Measurements from ENCODE around the gene GCAT.

GCAT gene

DNA sequence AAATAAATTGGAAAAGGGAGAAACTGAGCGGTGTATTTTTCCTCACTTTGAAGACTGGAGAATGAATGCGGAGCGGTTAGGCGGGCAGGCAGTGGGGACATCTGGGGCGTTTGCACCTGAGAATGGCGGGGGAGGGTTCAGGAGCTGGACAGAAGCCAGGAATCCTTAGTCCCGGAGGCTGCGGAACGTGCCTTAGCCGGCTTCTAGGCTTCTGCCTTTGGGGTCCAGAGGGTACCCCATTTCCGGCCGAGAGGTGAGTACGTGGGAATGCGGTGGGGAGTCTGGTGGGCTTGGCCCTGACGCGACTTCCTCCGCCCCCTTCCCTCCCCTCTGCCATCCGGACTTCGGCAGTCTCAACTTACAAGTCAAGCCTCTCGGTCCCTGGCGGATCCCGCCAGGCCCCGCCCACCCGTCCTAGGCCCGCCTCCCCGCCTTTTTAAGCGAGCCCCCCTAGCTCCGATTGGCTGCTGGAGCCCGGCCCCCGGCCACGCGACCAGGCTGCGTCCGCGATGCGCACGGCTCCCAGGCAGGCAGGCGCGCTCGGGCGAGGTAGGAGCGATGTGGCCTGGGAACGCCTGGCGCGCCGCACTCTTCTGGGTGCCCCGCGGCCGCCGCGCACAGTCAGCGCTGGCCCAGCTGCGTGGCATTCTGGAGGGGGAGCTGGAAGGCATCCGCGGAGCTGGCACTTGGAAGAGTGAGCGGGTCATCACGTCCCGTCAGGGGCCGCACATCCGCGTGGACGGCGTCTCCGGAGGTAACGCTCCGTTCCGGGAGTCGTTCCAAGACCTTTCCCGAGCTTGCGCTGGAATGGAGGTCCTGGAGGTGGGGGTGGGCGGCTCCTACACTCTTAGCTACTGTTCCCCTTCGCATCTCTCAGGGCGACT lies at the start of gene GCAT:
Gene GCAT (plus strand): TSS at position 525 of the 884 bp plus-strand sequence. CDS start 34 bp downstream, at position 559.
- peak; percentile 95 for DNase-seq (ENCODE audit: low read depth)

DNA sequence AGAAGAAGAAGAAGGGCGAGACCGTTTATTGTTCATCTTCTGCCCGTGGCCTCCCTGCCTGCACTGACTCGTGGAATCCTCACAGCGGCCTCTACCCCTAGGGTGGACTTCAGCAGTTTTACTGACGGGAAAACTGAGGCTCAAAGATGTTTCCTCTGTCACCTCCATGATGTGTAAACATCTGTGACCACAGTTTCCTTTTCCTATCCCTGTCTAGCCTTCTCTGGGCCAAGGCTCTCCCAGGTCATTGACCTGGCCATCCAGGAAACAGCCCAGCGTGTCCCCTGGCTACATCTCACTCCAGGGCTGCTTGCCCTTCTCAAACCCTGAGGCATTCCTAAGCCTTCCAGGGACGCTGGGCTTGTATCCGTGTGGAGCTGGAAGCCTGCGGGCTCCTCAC lies 49.0 kb upstream of the GCAT start:
- no peak for DNase-seq (ENCODE audit: low read depth)

DNA sequence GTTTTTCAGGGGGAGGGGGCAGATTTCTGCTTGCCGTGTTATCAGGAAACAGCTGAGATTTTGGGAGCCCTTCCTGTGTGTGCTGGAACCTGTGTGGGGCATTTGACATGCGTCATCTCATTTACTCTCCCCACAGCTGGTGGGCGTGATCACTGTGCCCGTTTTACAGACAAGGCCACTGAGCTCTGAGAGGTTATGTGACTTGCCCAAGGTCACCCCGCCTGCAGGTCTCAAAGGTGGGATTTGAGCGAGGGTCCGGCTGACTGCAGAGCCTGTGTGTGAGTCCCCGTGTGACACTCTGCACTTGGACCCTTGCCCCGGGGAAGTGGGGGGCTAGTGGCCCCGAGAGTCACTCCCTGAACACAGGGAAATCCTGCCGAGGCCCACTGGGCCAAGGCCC lies 48.5 kb upstream of the GCAT start:
- DNase-seq (ENCODE audit: low read depth), result no peak

DNA sequence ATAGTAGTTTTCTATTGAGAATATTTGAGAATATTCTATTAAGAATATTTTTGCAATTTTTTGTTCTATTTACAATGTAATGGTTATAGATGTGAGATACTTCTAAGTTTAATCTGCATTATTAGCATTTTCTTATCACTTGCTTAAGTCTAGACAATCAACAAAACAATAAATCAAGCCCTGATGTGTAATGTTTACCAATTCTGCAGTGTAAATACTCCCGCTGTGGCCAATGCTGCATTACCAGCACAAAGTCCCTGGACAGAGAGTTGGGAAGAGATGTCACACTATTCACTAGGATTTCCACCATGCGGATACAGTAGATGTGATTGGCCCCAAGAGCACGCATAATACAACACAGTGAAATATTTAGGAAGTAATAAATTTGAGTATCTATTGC lies 47.6 kb upstream of the GCAT start:
- DNase-seq (ENCODE audit: low read depth), result no peak

DNA sequence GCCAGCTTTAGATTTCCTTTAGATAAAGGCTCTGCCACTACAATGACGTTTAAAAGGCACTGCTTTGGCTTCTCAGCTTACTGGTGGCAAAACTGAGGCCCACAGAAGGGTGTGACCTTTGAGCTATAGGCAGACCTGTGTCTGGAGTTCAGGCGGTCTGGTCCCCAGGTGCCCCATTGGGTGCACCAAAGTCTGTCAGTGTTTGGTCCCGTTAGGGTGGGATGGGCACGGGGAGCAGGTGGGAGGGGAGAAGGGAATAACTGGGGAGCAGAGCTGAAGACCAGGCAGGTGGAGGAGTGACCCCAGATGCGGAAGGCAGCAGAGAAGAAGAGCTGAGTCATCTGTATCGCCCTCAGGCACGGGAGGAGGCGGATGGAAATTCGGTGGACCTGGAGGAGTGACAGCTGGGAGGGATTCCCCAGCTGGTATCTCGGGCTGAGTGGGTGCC lies 45.3 kb upstream of the GCAT start:
- DNase-seq (ENCODE audit: low read depth), result no peak

DNA sequence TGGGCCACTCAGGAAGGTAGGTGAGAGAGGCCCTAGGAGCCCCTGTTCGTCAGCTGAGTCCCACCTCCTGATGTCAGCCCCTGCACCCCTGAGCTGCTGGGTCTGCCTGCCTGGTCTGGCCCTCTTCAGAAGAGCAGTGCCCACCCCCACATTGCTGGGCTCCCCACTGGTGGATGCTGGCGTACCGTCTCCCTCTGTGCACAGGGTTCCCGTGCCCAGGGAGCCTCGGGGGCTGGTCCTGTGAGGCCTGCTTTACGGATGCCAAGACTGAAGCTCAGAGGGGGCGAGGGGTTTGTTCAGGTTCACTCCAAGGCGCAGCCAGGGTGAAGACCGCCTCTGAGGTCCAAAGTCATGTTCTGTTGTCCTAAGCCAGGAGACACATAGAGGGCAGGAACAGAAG lies 44.7 kb upstream of the GCAT start:
- DNase-seq (ENCODE audit: low read depth), result no peak

DNA sequence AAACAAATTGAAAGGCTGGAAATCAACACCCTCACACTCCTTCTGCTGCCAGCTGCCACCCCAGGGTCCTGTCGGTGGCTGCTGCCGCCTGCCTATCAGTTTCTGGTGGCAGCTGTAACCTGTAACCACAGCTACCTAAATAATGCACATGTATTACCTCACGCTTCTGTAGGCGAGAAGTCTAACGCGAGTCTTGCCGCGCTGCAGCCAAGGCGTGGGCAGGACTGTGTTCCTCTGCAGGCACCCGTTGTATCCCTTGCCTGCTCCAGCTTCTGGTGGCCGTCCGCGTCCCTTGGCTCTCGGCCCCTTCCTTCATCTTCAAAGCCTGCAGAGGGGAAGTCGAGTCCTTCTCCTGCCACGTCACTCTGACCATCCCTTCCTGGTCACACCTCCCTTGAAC lies 44.1 kb upstream of the GCAT start:
- DNase-seq (ENCODE audit: low read depth), result no peak

DNA sequence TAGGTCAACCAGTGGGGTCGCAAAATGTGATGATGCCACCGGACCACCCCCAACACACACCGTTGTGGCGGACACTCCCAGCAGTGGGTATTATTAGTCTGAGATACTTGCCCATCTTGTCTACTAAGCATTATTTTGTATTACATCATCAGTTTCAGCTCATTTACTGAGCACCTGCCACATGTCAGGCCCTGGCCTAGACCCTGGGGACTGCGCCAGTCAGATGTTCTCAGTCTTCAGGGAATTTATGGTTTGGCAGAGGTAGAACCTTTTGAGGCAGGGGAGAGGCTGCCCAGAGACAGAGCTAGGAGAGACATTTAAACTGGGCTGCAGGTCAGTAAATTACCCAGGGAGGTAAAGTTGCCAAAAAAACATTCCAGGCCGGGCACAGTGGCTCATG lies 43.1 kb upstream of the GCAT start:
- peak; percentile 33 for DNase-seq (ENCODE audit: low read depth)

DNA sequence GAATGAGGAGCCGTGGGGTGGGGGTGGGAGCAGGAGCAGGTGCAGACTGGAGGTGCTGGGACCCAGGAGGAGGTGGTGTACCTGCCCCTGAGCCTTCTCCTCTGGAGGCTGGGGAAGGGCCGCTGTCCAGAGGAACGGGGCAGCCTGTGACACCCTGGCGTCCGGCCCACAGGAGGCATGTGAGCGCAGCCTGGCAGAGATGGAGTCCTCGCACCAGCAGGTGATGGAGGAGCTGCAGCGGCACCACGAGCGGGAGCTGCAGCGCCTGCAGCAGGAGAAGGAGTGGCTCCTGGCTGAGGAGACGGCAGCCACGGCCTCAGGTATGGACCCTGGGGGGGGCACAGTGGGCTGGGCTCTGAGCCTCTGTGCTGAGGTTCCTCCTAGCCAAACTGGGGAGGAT lies 42.2 kb upstream of the GCAT start:
- DNase-seq (ENCODE audit: low read depth), result no peak

DNA sequence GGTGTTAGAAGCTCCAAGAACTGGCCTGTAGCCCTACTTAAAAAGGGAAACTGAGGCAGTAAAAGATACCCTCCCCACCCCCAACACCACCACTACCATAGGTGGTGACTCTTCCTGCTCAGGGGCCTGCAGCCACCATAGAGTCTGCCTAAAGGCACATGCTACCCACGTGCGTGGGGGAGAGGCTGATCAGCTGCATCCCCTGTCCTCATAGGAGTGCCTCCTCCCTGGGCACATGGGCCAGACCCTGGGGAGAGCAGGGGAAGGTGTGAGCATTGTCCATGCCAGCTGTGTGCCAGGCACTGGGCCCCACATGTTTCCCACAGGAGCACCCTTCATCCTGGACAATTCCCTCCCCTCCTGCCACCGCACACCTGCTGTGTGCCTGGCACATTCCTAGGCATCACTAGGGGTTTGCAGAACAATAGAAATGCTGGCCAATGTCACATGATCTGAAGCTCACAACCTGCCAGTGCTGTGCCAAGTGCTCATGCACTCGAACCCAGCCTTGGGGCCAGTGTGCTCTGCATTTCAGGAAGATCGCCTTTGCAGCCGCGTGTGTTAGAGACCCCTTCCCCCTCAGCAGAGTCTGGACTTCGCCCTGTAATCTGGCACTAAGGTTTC lies 41.7 kb upstream of the GCAT start:
- no peak for DNase-seq (ENCODE audit: low read depth)

DNA sequence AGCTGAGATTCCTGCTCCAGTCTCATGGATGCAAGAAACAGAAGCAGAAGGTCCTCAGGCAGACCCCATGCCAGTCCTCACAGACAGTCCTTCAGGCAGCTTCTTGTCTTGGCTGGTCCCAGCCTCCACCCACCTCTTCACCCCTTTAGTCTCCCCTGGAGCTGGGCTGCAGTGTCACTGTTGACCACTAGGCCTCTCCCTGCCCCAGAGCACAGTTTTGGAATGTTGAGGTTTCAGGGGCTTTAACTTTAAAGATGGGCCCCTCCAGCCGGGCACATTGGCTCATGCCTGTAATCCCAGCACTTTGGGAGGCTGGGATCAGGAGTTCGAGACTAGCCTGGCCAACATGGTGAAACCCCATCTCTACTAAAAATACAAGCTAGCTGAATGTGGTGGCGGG lies 39.5 kb upstream of the GCAT start:
- DNase-seq (ENCODE audit: low read depth), result no peak

DNA sequence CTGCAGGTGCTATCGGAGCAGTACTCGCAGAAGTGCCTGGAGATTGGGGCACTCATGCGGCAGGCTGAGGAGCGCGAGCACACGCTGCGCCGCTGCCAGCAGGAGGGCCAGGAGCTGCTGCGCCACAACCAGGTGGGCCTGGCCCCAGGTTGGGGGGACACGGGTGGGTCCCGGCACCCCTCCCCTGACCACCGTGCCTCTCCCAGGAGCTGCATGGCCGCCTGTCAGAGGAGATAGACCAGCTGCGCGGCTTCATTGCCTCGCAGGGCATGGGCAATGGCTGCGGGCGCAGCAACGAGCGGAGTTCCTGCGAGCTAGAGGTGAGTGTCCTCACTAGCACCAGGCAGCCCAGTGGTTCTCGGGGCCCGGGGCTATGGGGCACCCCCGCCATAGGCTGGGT lies 38.7 kb upstream of the GCAT start:
- DNase-seq (ENCODE audit: low read depth), result no peak

DNA sequence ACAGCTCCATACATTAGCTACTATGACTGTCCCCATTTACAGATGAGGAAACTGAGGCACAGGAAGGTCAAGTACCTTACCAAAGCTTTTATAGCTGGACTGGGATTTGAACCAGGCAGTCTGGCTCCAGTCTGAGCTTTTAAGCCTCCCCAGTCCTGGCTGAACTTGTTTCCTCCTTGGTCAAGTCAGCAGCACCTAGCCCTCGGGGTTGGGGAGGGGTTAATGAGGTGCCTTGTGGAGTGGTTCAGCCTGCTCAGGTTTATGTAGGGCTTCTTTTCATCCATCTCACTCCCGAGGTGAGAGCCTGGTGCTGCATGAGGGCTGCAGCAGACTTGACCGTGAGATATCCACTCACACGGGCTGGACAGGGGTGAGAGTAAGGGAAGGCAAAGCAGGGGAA lies 36.7 kb upstream of the GCAT start:
- DNase-seq (ENCODE audit: low read depth), result no peak

DNA sequence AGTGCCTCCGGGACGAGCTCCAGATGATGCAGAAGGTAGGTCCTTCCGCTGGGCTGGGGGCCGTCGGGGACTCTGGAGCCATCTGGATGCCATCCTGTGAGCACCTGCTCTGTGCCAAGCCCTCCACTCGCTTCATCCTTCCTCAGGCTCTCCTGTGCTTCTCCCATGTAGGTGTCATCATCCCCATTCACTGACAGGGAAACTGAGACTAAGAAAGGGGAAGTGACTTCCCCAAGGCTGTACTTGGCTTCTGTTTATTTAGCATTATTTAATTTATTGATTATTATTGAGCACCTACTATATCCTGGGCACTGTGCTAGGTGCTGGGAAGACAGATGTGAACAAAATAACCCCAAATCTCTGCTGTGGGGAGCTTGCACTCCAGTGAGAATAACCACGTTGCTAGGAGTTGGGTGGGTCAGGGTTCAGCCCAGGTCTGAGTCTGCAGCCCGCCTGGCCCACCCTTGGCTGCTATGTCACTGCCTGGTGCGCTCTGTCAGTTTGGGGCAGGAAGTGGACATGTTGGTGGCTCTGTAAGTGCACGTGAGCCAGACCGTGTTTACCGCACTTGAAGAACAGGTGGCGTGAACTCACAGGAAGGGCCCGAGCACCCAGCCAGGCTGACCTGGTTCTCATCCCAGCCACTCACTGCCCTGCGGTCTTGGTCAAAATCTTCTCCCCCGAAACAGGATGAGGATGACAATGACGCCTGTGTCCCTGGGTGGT lies 35.9 kb upstream of the GCAT start:
- no peak for DNase-seq (ENCODE audit: low read depth)

DNA sequence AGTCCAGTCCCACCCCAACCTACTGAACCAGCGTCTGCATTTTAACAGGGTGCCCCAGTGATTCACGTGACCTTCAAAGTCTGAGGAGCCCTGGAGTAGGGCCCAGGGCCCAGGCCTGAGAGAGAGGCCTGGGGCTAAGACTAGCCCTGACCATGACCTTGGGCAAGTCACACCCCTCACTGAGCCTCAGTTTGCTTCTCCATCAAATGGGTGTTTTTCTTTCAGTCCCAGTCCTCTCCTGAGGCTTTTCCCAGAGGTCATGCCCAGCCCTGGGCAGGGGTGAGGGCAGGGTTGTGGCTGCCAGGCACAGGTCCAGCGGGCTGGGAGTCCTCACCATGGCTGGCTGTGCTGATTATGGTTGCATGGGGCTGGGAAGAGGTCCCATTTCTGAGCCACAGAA lies 33.0 kb upstream of the GCAT start:
- no peak for DNase-seq (ENCODE audit: low read depth)

DNA sequence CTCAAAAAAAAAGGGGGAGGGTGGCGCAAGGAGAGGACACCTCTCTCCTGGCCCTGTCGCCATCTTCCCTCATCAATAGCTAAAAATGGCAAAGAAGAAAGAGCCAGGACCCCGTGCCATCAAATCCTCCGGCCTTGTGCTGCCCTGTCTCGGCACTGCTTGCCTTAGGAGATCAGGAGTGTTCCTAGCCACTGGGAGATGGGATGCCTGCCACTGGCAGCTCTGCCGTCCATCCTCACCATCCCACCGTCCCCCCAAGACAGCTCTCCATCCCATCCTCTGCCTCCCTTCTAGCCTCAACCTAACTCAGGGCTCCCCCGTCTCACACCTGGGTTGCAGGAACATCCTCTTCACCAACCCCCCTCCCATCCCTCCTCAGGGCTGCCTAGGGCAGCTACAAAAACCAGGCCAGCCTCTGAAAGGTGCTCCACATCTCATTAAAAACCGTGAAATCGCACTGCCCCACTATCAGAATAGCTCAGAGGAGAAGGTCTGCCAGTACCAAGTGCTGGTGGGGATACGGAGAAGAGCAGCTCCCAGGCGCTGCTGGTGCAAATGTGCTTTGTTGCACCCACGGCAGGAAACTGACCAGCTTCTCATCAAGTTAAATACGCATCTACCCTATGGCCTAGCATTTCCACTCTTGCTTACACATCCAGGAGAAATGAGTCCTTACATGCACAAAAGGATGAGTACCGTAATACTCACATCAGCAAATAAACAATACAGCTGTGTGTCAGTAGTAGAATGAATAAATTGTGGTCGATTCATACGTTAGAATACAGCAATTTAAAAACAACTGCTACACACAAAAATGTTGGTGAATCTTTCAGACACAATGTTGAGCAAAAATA lies 31.7 kb upstream of the GCAT start:
- peak; percentile 56 for DNase-seq (ENCODE audit: low read depth)

DNA sequence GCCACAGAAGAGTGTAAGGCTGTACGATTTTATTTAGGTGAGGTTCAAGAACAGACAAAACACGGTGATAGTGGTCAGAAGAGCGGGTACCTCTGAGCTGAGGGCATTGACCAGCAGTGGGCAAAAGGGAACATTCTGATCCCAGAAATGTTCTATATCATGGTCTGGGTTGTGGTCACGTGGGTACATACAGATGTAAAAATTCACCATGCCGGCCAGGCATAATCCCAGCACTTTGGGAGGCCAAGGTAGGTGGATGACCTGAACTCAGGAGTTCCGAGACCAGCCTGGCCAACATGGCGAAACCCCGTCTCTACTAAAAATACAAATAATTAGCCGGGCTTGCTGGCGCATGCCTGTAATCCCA lies 31.1 kb upstream of the GCAT start:
- DNase-seq (ENCODE audit: low read depth), result no peak

DNA sequence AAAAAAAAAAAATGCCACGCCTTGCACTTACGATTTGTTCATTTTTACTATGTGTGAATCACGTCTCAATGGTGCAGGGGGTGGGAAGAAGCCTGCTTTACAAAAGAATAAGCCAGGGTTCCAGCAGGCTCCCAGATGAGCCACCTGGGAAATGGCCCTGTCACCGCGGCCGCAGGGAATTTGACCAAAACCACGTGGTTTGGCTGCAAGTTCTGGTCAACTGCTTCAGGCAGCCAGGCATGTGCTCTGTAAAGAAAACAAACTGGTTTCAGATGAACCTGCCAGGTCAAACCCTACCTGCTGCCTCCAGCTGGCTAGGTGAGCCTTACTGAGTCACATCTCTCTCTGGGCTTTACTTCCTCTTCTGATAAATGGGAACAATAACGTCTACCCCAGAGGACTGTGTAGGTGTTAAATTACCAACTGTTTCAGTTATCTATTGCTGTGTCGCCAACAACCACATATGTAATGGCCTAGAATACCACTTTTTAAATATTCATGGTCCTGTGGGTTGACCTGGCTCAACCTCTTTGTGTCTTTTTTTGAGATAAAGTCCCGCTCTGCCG lies 30.5 kb upstream of the GCAT start:
- peak; percentile 64 for DNase-seq (ENCODE audit: low read depth)

DNA sequence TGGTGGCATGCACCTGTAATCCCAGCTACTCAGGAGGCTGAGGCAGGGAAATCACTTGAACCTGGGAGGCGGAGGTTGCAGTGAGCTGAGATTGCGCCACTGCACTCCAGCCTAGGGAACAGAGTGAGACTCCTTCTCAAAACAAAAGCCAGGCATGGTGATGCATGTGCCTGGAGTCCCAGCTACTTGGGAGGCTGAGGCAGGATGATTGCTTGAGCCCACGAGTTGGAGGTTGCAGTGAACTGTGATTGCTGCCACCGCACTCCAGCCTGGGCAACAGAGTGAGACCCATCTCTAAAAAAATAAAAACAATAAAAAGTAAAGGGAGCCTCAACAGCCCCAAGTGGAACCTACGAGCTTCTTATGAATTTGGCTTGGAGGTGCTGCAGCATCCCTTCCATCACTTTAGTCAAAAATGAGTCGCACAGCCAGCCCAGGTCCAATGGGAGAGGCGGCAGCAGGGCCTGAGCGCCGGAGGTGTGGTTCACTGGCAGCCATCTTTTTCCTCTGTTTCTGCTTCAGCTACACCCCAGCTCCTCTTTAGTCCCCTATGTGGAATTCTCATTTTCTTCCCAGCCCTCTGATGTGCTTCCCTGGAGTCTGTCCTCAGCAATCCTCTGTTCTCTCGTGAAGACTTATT lies 29.2 kb upstream of the GCAT start:
- DNase-seq (ENCODE audit: low read depth), result no peak

DNA sequence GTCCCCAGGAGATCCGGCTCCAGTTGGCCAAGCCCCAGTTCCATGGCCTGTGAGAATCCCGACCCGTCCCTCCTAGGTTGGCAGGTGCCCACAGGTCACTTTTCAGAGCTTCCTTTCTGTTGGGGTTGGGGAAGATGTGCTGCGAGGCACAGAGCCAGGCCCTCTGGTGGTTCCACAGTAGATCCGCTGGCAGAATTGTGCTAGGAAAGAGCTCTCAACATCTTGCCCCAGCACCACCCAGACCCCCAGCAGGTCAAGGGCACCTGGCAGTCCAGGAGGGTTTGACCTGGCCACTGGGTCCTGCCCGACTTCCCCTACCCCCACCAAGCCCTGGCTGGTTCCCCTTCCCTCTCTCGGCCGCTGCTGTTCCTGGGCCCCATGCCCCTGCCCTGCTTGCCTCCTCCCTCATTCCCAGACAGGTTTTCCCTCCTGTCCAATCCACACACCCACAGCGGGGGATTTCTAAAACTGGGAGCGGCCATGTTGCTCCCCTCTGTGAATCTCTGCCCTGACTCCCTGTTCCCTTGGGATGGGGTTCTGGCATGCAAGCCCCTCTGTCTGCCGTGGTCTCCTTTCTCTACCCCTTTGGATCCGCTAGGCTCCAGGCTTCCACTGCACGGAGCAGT lies 26.2 kb upstream of the GCAT start:
- peak; percentile 26 for DNase-seq (ENCODE audit: low read depth)
